ENCODE measurements around the gene UBE3C.
A peak's percentile ranks its signal among the peaks of the same experiment; 100 is the strongest.
"Not testable (repeated sequence)": the region's sequence is repeated elsewhere in the genome, so short reads cannot be mapped to it uniquely, and the experiment has no call there.

UBE3C gene

GRCh38 chr7:157271315-157271990, 132.7 kb downstream of the UBE3C start:
- no peak for DNase-seq (ENCODE audit: low read depth in 2 of 2)

- no peak for DNase-seq (ENCODE audit: low read depth in 2 of 2)
Measured at GRCh38 chr7:157271991-157272324, 133.2 kb downstream of the UBE3C start.

- DNase-seq (ENCODE audit: low read depth in 2 of 2): no peak
Measured at GRCh38 chr7:157272351-157273207, 133.9 kb downstream of the UBE3C start.

- peak; percentile 27 to 36 for DNase-seq (ENCODE audit: low read depth in 2 of 2)
Measured at GRCh38 chr7:157273208-157274093, 134.7 kb downstream of the UBE3C start.

GRCh38 chr7:157274094-157274634, 135.4 kb downstream of the UBE3C start:
- not testable (repeated sequence) for DNase-seq (ENCODE audit: low read depth in 2 of 2)

- no peak for DNase-seq (ENCODE audit: low read depth in 2 of 2)
Measured at GRCh38 chr7:157274991-157275427, 136.3 kb downstream of the UBE3C start.

GRCh38 chr7:157276091-157276561, 137.4 kb downstream of the UBE3C start:
- no peak for DNase-seq (ENCODE audit: low read depth in 2 of 2)

- no peak for DNase-seq (ENCODE audit: low read depth in 2 of 2)
Measured at GRCh38 chr7:157276731-157277562, 138.2 kb downstream of the UBE3C start.

- not testable (repeated sequence) for DNase-seq (ENCODE audit: low read depth in 2 of 2)
Measured at GRCh38 chr7:157277568-157277967, 138.8 kb downstream of the UBE3C start.

GRCh38 chr7:157278167-157278790, 139.6 kb downstream of the UBE3C start:
- DNase-seq (ENCODE audit: low read depth in 2 of 2): no peak

- no peak for DNase-seq (ENCODE audit: low read depth in 2 of 2)
Measured at GRCh38 chr7:157278791-157279724, 140.3 kb downstream of the UBE3C start.

- DNase-seq (ENCODE audit: low read depth in 2 of 2): no peak
Measured at GRCh38 chr7:157279741-157280215, 141.1 kb downstream of the UBE3C start.

- DNase-seq (ENCODE audit: low read depth in 2 of 2): no peak
Measured at GRCh38 chr7:157280216-157280841, 141.6 kb downstream of the UBE3C start.

GRCh38 chr7:157281221-157281998, 142.7 kb downstream of the UBE3C start:
- DNase-seq (ENCODE audit: low read depth in 2 of 2): no peak

- no peak for DNase-seq (ENCODE audit: low read depth in 2 of 2)
Measured at GRCh38 chr7:157282141-157282801, 143.5 kb downstream of the UBE3C start.

- no peak for DNase-seq (ENCODE audit: low read depth in 2 of 2)
Measured at GRCh38 chr7:157284229-157285014, 145.7 kb downstream of the UBE3C start.
